HFFc6 (cell line): ENCODE measurements around the gene IGFL1. TPM values are rescaled to one million over a fixed set of nuclear protein-coding genes. Genes with fewer than 3 reads are reported as not detected.
A peak's percentile ranks its signal among the peaks of the same experiment; 100 is the strongest.
"Not testable (repeated sequence)": the region's sequence is repeated elsewhere in the genome, so short reads cannot be mapped to it uniquely, and the experiment has no call there.

Experiments
- DNase-seq: peaks from one replicate; pipeline ENCODE4 v3.0.0-alpha.2; 2018
- H3K27ac Mint-ChIP-seq: 2 replicates; pipeline ENCODE4 v1.8.0; 2020; ENCODE audit warnings: mild to moderate bottlenecking, mixed read lengths
- H3K27me3 Mint-ChIP-seq: 2 replicates; pipeline ENCODE4 v1.8.0; 2021; ENCODE audit warnings: mild to moderate bottlenecking, moderate library complexity, mixed read lengths; ENCODE audit not compliant: insufficient read depth
- H3K36me3 Mint-ChIP-seq: 2 replicates; pipeline ENCODE4 v1.8.0; 2021; ENCODE audit warnings: low read depth, mixed read lengths
- H3K4me1 Mint-ChIP-seq: 2 replicates; pipeline ENCODE4 v1.8.0; 2020; ENCODE audit warnings: low read depth, mixed read lengths
- H3K4me3 Mint-ChIP-seq: 2 replicates; pipeline ENCODE4 v1.8.0; 2020; ENCODE audit warnings: mild to moderate bottlenecking, moderate library complexity, mixed read lengths
- H3K9me3 Mint-ChIP-seq: 2 replicates; pipeline ENCODE4 v1.8.0; 2020; ENCODE audit warnings: mild to moderate bottlenecking, mixed read lengths
- total RNA-seq, 6 experiments: library from RNA; stranded (reverse); fragmentation: NEBNext Ultra II Directional; extraction: Animal tissue kit (Norgen Biotek cat#: 25700); gene quantifications; 2 replicates in 1 of 6; 3 replicates in 5 of 6; pipeline ENCODE4 v1.2.3, GENCODE V29; 2021
- TF ChIP-seq, protein P1 (sequence below): fragments of 200-600 bp; sonication (generic); IDR thresholded peaks from 2 replicates; pipeline ENCODE4 v1.5.0; 2021; ENCODE audit warnings: antibody characterized with exemption, mild to moderate bottlenecking

IGFL1 gene
- total RNA-seq, 6 experiments from 2014 or later: not detected

DNA sequence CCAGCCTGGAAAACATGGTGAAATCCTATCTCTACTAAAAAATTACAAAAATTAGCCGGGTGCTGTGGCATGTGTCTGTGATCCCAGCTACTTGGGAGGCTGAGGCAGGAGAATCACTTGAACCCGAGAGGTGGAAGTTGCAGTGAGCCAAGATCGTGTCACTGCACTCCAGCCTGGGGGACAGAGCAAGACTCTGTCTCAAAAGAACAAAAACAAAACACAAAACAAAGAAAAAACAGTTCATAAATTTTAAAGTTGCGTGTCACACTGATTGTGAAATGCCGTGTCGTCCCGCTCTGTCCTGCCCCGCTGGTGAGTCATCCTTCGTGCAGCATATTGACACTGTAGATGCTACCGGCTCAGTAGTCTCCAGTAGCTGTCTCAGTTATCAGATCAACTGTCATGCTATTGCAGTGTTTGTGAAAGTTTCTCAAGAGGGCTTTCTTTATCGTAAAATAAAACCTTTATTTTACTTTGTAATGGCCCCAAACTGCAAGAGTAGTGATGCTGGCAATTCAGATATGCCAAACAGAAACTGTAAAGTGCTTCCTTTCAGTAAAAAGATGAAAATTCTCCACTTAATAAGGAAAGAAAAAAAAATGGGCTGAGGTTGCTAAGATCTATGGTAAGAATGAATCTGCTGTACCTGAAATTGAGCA, 36.4 kb upstream of the IGFL1 start:
- Mint-ChIP-seq H3K9me3 (no peaks in the 10 kb centered on the region), H3K36me3 (no peaks in the 10 kb centered on the region), H3K4me1 (peaks cover 12% of the 10 kb centered on the region), H3K27me3 (peaks cover 59% of the 10 kb centered on the region), H3K4me3 (peak overlapping the region; percentile 69), H3K27ac (no peak overlapping the region)
- peak; percentile 79 for DNase-seq
- TF ChIP-seq, protein P1, sequence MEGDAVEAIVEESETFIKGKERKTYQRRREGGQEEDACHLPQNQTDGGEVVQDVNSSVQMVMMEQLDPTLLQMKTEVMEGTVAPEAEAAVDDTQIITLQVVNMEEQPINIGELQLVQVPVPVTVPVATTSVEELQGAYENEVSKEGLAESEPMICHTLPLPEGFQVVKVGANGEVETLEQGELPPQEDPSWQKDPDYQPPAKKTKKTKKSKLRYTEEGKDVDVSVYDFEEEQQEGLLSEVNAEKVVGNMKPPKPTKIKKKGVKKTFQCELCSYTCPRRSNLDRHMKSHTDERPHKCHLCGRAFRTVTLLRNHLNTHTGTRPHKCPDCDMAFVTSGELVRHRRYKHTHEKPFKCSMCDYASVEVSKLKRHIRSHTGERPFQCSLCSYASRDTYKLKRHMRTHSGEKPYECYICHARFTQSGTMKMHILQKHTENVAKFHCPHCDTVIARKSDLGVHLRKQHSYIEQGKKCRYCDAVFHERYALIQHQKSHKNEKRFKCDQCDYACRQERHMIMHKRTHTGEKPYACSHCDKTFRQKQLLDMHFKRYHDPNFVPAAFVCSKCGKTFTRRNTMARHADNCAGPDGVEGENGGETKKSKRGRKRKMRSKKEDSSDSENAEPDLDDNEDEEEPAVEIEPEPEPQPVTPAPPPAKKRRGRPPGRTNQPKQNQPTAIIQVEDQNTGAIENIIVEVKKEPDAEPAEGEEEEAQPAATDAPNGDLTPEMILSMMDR: no peak

DNA sequence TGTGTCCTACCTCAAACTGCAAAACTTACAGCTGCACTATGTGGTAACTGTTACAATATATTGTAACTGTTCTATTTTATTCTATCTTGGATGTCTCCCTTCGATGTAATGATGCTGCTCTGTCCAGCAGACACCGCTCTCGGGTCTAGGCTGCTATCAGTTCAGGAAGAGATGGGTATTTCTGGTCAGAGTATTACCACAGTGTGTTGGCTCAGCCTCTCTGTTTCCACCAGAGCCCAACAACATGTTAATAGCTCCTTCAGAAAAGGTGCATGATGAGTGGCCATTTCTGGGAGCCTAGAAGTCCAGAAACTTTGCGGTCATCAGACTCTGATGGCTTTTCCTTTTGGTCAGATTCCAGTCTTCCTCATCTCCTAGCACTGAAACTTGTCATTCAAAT, 35.9 kb upstream of the IGFL1 start:
- Mint-ChIP-seq H3K27me3 (peaks cover 61% of the 10 kb centered on the region), H3K36me3 (no peaks in the 10 kb centered on the region), H3K9me3 (no peaks in the 10 kb centered on the region), H3K4me3 (peak overlapping the region; percentile 69; the same call in 1 of the 2 replicates), H3K27ac (no peak overlapping the region), H3K4me1 (peaks cover 15% of the 10 kb centered on the region)
- TF ChIP-seq, protein P1: no peak
- no peak for DNase-seq

DNA sequence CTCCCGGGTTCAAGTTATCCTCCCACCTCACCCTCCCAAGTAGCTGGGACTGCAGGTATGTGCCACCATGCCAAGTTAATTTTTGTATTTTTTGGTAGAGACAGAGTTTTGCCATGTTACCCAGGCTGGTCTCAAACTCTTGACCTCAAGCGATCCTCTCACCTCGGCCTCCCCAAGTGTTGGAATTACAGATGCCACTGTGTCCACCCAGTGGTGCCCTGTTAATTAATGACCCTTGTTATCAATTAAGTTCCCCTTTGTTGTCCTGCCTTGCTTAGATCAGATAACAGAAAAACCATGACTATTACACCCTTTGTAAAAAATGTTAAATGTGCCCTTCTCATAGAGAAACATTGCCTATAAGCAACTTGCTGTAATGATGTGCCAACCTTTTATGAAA, 34.4 kb upstream of the IGFL1 start:
- no peaks in the 10 kb centered on the region for H3K36me3 Mint-ChIP-seq
- H3K27me3 Mint-ChIP-seq: peaks cover 57% of the 10 kb centered on the region
- DNase-seq: no peak
- no peaks in the 10 kb centered on the region for H3K9me3 Mint-ChIP-seq
- TF ChIP-seq, protein P1: no peak
- peaks cover 17% of the 10 kb centered on the region for H3K4me1 Mint-ChIP-seq
- no peak overlapping the region for H3K4me3 Mint-ChIP-seq
- no peak overlapping the region for H3K27ac Mint-ChIP-seq

DNA sequence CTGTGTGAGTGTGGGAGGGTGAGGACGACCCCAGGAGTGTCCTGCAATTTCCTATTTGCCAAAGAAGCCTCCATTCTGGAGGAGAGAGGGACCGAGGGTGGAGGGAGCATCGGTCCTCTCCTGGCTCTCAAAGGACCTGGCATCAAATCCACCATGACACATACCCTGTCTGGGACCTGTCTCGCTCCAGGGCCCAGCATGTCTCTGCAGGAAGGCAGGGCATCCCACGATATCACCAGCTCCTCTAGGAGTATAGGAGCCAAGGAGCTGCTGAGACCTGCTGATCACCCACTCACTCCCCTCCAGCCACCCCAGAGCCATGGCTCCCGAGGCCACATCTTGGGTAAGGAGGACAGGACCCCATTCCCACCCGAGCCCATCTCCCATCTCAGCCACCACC, 33.6 kb upstream of the IGFL1 start:
- not testable (repeated sequence) for H3K9me3 Mint-ChIP-seq, H3K27ac Mint-ChIP-seq, H3K36me3 Mint-ChIP-seq, H3K4me3 Mint-ChIP-seq, DNase-seq
- Mint-ChIP-seq H3K27me3 (peaks cover 55% of the 10 kb centered on the region), H3K4me1 (peaks cover 17% of the 10 kb centered on the region)

DNA sequence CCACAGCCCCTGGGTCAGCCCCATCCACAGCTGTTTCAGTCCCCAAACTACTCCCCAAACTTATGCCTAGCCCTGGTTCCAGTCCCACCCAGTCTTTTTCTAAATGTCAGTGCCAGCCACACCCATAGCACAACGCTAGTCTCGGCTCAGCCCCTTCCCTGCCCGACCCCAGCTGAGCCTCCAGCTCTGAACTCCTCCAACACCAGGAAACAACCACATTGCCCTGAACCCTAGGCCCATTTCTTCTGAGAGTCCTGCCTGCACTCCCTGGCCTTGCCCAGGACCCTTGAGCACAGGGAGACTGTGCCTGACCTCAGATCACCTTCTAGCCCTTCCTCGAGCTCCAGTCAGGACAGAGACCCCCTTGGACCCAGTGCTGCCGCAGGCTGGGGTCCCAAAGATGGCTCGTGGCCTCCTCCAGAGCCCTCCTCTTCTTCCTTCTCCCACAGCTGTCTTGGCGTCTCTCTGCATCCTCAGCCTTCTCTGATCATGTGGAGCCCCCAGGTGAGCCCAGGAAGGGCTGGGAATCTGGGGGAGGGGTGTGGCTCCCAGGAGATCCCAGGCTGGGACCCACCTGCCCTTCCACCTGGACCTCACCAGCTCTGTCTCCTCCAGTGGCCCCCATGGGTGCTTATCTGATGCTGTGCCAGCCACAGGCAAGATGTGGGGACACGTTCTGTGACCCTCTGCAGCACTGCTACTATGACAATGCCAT, 33.0 kb upstream of the IGFL1 start:
- no peaks in the 10 kb centered on the region for H3K36me3 Mint-ChIP-seq
- no peak for DNase-seq
- H3K27me3 Mint-ChIP-seq: peaks cover 56% of the 10 kb centered on the region
- TF ChIP-seq, protein P1: no peak
- H3K4me1 Mint-ChIP-seq: peaks cover 21% of the 10 kb centered on the region
- no peak overlapping the region for H3K27ac Mint-ChIP-seq
- H3K9me3 Mint-ChIP-seq: no peaks in the 10 kb centered on the region
- no peak overlapping the region for H3K4me3 Mint-ChIP-seq
